Kidney epithelial cell (primary cell): ENCODE results near the gene FGGY. TPM values are rescaled to one million over a fixed set of nuclear protein-coding genes. Genes with fewer than 3 reads are reported as not detected.

Source experiments
- DNase-seq: peaks from one replicate; pipeline ENCODE4 v3.0.0-alpha.2; 2010; ENCODE audit warnings: low read depth
- H3K27me3 ChIP-seq: 2 replicates; pipeline ENCODE4 v1.6.0; 2011; ENCODE audit warnings: low read length; ENCODE audit not compliant: control insufficient read depth, insufficient read depth
- H3K36me3 ChIP-seq: 2 replicates; pipeline ENCODE4 v1.5.1; 2011; ENCODE audit warnings: low read length; ENCODE audit not compliant: control insufficient read depth, insufficient read depth
- H3K4me3 ChIP-seq: 2 replicates; pipeline ENCODE4 v1.5.1; 2011; ENCODE audit warnings: low read depth, mild to moderate bottlenecking, control low read depth, low read length
- total RNA-seq: library from RNA; depleted of rRNA; stranded (reverse); fragments of >200 nt; gene quantifications from 2 replicates; pipeline ENCODE4 v1.2.3, GENCODE V29; 2015
- TF ChIP-seq, protein P1 (sequence below): IDR thresholded peaks from 2 replicates; pipeline ENCODE4 v1.5.1; 2011; ENCODE audit warnings: mild to moderate bottlenecking, moderate library complexity, low read length, control low read depth, inconsistent platforms; ENCODE audit not compliant: insufficient read depth, poor library complexity, severe bottlenecking

FGGY gene
- total RNA-seq, 1 donor from 2014 or later = 8.6 TPM

DNA sequence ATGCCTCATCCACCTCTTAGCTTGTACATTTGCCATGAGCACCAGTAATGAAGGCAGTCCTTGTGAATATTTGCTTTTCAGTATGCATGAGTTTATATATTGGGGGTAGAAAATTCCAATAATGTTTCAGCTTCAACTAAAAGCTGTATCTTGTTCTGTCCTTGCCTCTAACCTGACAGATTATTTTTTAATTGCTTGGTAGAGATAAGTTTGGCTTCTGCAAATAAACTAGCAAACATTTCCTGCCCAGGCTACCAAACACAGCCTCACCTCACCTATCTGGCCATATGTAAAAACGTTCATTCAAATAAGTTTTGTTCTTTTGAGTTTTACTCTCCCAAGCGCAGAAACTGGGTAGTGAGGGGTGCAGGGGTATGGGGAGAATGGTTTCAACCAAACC lies 442.2 kb downstream of the FGGY start:
- H3K4me3 ChIP-seq = no peak overlapping the region
- H3K36me3 ChIP-seq = no peaks in the 10 kb centered on the region
- TF ChIP-seq, protein P1, sequence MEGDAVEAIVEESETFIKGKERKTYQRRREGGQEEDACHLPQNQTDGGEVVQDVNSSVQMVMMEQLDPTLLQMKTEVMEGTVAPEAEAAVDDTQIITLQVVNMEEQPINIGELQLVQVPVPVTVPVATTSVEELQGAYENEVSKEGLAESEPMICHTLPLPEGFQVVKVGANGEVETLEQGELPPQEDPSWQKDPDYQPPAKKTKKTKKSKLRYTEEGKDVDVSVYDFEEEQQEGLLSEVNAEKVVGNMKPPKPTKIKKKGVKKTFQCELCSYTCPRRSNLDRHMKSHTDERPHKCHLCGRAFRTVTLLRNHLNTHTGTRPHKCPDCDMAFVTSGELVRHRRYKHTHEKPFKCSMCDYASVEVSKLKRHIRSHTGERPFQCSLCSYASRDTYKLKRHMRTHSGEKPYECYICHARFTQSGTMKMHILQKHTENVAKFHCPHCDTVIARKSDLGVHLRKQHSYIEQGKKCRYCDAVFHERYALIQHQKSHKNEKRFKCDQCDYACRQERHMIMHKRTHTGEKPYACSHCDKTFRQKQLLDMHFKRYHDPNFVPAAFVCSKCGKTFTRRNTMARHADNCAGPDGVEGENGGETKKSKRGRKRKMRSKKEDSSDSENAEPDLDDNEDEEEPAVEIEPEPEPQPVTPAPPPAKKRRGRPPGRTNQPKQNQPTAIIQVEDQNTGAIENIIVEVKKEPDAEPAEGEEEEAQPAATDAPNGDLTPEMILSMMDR = no peak
- no peaks in the 10 kb centered on the region for H3K27me3 ChIP-seq
- DNase-seq = no peak

DNA sequence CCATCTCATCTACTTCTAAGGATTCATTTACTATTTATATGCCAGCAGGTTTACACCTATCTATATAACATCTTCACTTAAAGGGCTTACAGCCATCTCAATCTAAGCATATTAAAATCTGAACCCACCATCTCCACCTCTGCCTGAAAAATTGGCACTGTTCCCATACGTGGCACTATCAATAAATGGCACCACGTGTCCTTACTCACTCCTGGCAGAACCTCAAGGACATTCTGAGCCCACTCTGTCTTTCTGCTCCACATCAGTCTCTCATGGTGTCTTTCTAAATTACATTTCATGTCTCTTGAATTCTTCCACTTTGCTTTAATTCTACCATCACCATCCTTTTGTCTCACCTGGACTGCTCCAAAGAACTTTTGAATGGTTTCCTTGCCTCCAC lies 445.6 kb downstream of the FGGY start:
- Histone ChIP-seq H3K27me3 (no peaks in the 10 kb centered on the region), H3K36me3 (no peaks in the 10 kb centered on the region), H3K4me3 (no peak overlapping the region)
- TF ChIP-seq, protein P1 = no peak
- no peak for DNase-seq

DNA sequence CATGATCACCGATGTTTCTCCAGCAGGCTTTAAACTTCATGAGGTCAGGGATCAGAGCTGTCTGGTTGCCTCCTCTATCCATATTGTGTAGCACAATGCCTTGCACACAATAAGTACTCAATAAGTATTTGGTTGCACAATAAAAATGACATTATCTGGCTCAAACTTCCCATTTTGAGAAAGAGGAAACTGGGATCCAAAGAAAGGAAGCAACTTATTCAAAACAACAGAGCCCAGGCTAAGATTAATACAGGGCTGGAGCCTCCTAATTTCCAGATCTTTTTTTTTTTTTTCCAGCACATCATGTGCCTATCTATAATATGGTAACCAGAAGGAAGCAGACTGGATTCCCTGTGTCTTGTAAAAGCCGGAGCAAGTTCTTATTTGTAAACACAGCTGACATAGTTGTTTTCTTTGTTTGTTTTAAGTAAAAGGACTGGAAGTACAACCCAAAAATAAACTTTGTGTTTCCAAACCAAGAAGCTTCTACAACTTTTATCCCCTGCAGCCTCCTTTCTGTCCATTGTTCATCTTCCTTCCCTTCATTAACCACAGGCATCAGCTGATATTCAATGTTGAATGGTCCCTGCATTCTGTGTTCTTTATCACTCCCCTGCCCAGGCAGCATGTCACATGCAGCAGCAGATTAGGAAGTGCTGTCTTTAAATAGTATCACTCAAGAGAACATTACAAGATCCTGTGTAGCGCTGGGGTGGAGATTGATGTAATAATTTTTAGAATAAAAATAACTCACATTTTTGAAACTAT lies 446.6 kb downstream of the FGGY start:
- no peaks in the 10 kb centered on the region for H3K27me3 ChIP-seq
- no peaks in the 10 kb centered on the region for H3K36me3 ChIP-seq
- H3K4me3 ChIP-seq = no peak overlapping the region
- TF ChIP-seq, protein P1 = no peak
- DNase-seq = no peak

DNA sequence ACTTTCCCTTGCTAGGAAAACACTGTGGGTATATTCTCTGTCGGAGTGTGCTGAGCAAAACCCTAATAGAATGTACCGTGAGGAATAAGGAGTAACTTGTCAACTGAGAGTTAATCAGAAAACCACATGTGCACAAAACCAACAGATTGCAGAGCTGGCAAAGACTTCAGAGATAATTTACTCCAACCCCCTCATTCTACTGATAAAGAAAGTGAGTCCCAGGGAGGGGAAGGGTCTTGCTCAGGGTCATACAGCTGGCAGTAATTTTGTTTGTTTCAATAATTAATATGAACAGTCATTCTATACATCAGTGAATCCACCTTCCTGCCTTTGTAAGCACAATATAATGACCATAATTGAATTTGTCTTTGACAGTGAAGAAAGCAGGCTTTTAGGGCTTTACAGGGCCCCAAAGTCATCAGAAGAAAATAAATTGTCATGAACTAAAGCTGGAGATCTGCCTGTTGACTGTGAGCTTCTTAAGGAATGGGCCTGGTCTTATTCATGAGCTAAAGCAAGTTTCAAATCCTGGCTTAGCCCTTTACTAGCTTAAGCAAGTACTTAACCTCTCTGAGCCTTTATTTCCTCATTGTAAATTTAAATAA lies 450.6 kb downstream of the FGGY start:
- TF ChIP-seq, protein P1 = no peak
- DNase-seq = no peak

DNA sequence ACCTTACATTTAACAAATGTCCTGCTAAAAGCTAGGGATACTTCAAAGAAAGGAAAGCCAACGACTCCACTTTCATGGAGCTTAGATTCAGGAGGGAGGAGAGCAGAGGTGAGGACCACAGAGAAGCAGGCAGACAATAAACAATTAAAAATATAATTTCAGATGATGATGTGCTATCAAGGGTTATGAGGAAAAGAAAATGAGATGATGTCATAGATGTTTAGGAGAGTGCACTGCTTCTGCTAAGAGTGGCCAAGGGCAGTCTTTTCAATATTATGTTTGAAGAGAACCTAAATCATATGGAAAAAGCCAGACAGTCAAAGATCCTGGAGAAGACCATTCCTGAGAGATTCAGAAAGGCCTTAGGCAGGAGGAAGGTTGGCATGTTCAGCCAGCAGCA lies 451.2 kb downstream of the FGGY start:
- Histone ChIP-seq H3K36me3 (no peaks in the 10 kb centered on the region), H3K4me3 (no peak overlapping the region), H3K27me3 (no peaks in the 10 kb centered on the region)
- TF ChIP-seq, protein P1 = no peak
- DNase-seq = no peak

More for the DNA sequence above, 450.6 kb downstream of the FGGY start:
- Histone ChIP-seq H3K27me3 (no peaks in the 10 kb centered on the region), H3K4me3 (no peak overlapping the region), H3K36me3 (no peaks in the 10 kb centered on the region)
